ENCODE results near the gene IL1RAPL1.

Gene IL1RAPL1

DNA sequence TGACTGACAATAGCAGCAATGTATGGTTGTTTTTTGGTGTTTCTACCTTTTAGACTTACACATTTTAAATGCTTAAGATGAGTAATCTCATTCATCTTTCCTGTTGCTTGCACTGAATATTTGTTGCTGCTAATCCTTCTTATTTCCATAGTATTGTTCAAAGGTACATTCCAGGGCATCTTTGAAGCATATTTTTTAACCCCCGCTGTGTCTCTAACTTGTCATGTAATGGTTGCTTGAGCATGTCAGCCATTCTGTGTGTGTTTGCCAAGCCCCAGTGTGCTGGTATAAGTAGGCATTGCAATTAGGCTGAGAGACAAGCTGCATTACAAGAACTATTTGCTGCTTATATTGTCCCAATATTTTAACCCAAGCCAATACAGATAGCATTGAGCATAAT is 87.9 kb downstream of the IL1RAPL1 start:
- Histone ChIP-seq H3F3A (ENCODE audit: low read depth) (no peaks in the 10 kb centered on the region), H3K9me3 (ENCODE audit: insufficient read depth, low read depth, low read length) (no peaks in the 10 kb centered on the region), H3K27me3 (ENCODE audit: insufficient read depth, low read length, poor library complexity, severe bottlenecking) (no peaks in the 10 kb centered on the region), H3K4me2 (ENCODE audit: low read depth, low read length, poor library complexity, severe bottlenecking) (no peak overlapping the region), H3K4me1 (ENCODE audit: insufficient read depth, low read length, poor library complexity, severe bottlenecking) (no peaks in the 10 kb centered on the region), H3K9me2 (replicated peaks; ENCODE audit: low read depth, low read length) (no peaks in the 10 kb centered on the region), H4K20me1 (ENCODE audit: insufficient read depth, low read length, poor library complexity, severe bottlenecking) (no peaks in the 10 kb centered on the region), H3K36me3 (ENCODE audit: insufficient read depth, low read length) (no peaks in the 10 kb centered on the region), H3K9ac (ENCODE audit: low read depth, low read length, poor library complexity, severe bottlenecking) (no peak overlapping the region), H2AFZ (ENCODE audit: low read length) (no peak overlapping the region), H3K79me2 (ENCODE audit: insufficient read depth, low read length) (no peaks in the 10 kb centered on the region), H3K4me3 (ENCODE audit: low read length, poor library complexity, severe bottlenecking) (no peak overlapping the region)
- TF ChIP-seq CTCF (conservative IDR thresholded peaks at IDR 0.05; ENCODE audit: low read length) (no peak), EZH2phosphoT487 (IDR thresholded peaks at IDR 0.05; ENCODE audit: borderline replicate concordance) (no peak)

DNA sequence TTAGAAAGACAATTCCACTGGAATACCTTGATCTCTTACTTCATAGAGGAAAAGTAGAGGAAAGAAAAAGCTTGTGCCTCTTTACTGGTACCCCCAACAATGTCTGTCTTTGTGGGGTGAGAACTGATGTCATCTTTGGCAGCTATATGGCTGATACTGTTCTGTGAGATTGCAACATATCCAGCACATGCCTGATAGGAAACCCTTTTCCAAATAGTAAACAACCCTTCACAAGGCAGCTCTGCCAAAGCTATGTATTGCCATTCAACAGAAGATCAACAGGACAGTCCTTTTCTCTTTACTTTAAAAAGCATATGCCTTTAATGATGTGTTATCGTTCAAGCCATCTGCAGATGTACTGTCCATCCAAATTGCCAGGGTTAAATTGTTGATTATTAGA is 105.9 kb downstream of the IL1RAPL1 start:
- H3K9me2 ChIP-seq (replicated peaks; ENCODE audit: low read depth, low read length): no peaks in the 10 kb centered on the region
- TF ChIP-seq EZH2phosphoT487 (IDR thresholded peaks at IDR 0.05; ENCODE audit: borderline replicate concordance) (no peak), CTCF (conservative IDR thresholded peaks at IDR 0.05; ENCODE audit: low read length) (no peak)
- no peaks in the 10 kb centered on the region for H3K36me3 ChIP-seq (ENCODE audit: insufficient read depth, low read length)
- no peak overlapping the region for H3K4me3 ChIP-seq (ENCODE audit: low read length, poor library complexity, severe bottlenecking)
- H3K9ac ChIP-seq (ENCODE audit: low read depth, low read length, poor library complexity, severe bottlenecking): no peak overlapping the region
- H3K9me3 ChIP-seq (ENCODE audit: insufficient read depth, low read depth, low read length): no peaks in the 10 kb centered on the region
- no peak overlapping the region for H3K4me2 ChIP-seq (ENCODE audit: low read depth, low read length, poor library complexity, severe bottlenecking)
- no peaks in the 10 kb centered on the region for H3F3A ChIP-seq (ENCODE audit: low read depth)
- H3K27me3 ChIP-seq (ENCODE audit: insufficient read depth, low read length, poor library complexity, severe bottlenecking): no peaks in the 10 kb centered on the region
- no peak overlapping the region for H2AFZ ChIP-seq (ENCODE audit: low read length)
- H3K4me1 ChIP-seq (ENCODE audit: insufficient read depth, low read length, poor library complexity, severe bottlenecking): no peaks in the 10 kb centered on the region
- no peaks in the 10 kb centered on the region for H3K79me2 ChIP-seq (ENCODE audit: insufficient read depth, low read length)
- no peaks in the 10 kb centered on the region for H4K20me1 ChIP-seq (ENCODE audit: insufficient read depth, low read length, poor library complexity, severe bottlenecking)

DNA sequence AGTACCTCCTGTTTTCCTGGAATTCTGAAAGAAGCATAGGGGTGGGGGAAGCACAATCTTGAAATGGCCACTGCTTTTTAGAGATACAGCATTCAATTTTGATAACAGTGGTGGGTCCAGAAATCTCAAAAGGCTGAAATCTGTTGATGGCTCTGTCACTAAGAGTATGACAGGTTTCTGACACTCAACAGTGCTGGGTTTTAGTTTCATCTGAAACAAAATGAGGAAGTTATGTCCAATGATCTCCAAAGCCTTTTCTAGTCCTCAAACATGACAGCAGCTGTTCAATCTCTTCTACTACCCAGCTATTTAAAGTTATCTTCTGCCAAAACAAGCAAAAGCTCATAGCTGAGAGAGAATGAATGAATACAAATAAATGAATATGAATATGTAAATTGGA is 110.5 kb downstream of the IL1RAPL1 start:
- H3K9me2 ChIP-seq (replicated peaks; ENCODE audit: low read depth, low read length): no peaks in the 10 kb centered on the region
- no peaks in the 10 kb centered on the region for H3F3A ChIP-seq (ENCODE audit: low read depth)
- no peak overlapping the region for H3K4me2 ChIP-seq (ENCODE audit: low read depth, low read length, poor library complexity, severe bottlenecking)
- TF ChIP-seq EZH2phosphoT487 (IDR thresholded peaks at IDR 0.05; ENCODE audit: borderline replicate concordance) (no peak), CTCF (conservative IDR thresholded peaks at IDR 0.05; ENCODE audit: low read length) (no peak)
- no peak overlapping the region for H3K9ac ChIP-seq (ENCODE audit: low read depth, low read length, poor library complexity, severe bottlenecking)
- no peaks in the 10 kb centered on the region for H3K36me3 ChIP-seq (ENCODE audit: insufficient read depth, low read length)
- no peaks in the 10 kb centered on the region for H3K27me3 ChIP-seq (ENCODE audit: insufficient read depth, low read length, poor library complexity, severe bottlenecking)
- no peaks in the 10 kb centered on the region for H3K9me3 ChIP-seq (ENCODE audit: insufficient read depth, low read depth, low read length)
- H4K20me1 ChIP-seq (ENCODE audit: insufficient read depth, low read length, poor library complexity, severe bottlenecking): no peaks in the 10 kb centered on the region
- H2AFZ ChIP-seq (ENCODE audit: low read length): no peak overlapping the region
- H3K79me2 ChIP-seq (ENCODE audit: insufficient read depth, low read length): no peaks in the 10 kb centered on the region
- H3K4me3 ChIP-seq (ENCODE audit: low read length, poor library complexity, severe bottlenecking): no peak overlapping the region
- no peaks in the 10 kb centered on the region for H3K4me1 ChIP-seq (ENCODE audit: insufficient read depth, low read length, poor library complexity, severe bottlenecking)
